SU-DHL-6 (cell line): ENCODE measurements around the gene DIPK1B.

Source experiments
- EZH2phosphoT487 ChIP-seq: fragments of 200-600 bp; sonication (generic), shearing (Covaris generic); conservative IDR thresholded peaks from 2 replicates; pipeline ENCODE4 v1.6.1; 2018; ENCODE audit warnings: mild to moderate bottlenecking, antibody characterized with exemption, low read length, moderate library complexity, mixed read lengths
- TF ChIP-seq, protein P1 (sequence below): fragments of 200-600 bp; sonication (generic); IDR thresholded peaks from one replicate; pipeline ENCODE4 v1.5.1; 2017; ENCODE audit warnings: antibody characterized with exemption, mild to moderate bottlenecking, low read length, moderate library complexity; ENCODE audit not compliant: insufficient read depth, poor library complexity, severe bottlenecking

- TF ChIP-seq, protein P1, sequence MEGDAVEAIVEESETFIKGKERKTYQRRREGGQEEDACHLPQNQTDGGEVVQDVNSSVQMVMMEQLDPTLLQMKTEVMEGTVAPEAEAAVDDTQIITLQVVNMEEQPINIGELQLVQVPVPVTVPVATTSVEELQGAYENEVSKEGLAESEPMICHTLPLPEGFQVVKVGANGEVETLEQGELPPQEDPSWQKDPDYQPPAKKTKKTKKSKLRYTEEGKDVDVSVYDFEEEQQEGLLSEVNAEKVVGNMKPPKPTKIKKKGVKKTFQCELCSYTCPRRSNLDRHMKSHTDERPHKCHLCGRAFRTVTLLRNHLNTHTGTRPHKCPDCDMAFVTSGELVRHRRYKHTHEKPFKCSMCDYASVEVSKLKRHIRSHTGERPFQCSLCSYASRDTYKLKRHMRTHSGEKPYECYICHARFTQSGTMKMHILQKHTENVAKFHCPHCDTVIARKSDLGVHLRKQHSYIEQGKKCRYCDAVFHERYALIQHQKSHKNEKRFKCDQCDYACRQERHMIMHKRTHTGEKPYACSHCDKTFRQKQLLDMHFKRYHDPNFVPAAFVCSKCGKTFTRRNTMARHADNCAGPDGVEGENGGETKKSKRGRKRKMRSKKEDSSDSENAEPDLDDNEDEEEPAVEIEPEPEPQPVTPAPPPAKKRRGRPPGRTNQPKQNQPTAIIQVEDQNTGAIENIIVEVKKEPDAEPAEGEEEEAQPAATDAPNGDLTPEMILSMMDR: no peak
- no peak for TF ChIP-seq EZH2phosphoT487
Measured at GRCh38 chr9:136664000-136664915, 48.1 kb upstream of the DIPK1B start.
